Activated gamma-delta T cell (primary cell): ENCODE results near the gene PPEF1.
"Not testable (repeated sequence)": the region's sequence is repeated elsewhere in the genome, so short reads cannot be mapped to it uniquely, and the experiment has no call there.

Experiments used
- DNase-seq: peaks from one replicate; lab custom pipeline; 2025; lab: John Stamatoyannopoulos, UW

Gene PPEF1

DNA sequence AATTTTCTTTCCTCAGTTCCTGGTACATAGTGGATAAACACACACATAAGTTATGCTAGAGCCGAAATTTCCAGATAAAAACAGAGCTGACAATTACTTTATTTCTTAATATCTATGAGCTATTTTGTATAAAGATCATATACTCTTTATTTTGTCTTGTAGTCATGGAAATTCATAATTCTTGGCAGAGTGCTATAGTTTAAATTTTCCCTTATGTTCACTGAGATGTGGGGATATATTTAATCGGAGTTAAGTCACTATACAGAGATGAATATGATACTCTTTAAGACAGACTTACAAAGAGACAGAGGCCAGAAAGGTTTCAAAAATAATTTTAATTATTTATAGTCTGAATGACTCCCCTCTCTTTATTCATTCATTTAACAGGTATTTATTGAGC, 89.7 kb downstream of the PPEF1 start:
- no peak for DNase-seq

DNA sequence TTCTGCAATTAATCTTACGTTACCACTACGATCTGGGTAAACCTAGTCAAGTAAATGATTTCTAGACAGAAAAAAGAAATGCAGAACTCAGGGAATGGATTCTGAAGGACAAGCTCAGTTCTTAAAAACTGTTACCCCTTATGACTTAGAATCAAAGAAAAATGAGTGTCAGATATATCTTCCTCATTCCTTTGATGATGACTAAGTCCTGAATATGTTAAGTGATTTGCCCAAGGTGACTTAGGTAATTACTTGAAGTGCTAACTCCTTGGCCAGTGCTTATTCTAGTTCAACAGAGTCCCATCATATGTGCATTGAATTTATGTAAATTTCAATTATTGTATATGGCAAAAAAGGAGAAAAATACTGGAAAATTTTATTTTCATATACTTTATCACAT, 92.5 kb downstream of the PPEF1 start:
- DNase-seq, result no peak

DNA sequence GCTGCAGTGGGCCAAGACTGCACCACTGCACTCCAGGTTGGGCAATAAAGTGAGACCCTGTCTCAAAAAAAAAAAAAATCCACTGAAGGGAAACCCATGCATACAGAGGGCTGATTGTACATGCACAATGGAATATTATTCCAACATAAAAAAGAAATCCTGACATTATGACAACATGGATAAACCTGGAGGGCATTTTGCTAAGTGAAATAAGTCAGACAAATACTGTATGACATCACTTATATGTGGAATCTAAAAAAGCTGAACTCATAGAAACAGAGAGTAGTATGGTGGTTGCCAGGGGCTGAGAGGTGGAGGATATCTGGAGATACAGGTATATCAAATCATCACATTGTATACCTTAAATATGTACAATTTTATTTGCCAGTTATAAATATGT, 102.2 kb downstream of the PPEF1 start:
- no peak for DNase-seq

DNA sequence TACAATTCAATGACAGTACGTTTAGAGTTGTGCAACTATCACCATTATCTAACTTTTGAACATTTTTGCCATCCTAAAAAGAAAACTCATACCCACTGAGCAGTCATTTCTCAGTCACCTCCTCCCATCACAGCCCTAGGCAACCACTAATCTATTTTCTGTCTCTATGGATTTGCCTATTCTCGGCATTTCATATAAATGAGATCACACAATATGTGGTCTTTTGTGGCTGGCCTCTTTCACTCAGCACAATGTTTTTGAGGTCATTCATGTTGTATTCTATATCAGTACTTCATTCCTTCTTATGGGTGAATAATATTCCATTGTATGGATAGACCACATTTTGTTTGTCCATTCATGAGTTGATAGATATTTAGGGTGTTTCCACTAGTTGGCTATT, 103.0 kb downstream of the PPEF1 start:
- DNase-seq, result no peak

DNA sequence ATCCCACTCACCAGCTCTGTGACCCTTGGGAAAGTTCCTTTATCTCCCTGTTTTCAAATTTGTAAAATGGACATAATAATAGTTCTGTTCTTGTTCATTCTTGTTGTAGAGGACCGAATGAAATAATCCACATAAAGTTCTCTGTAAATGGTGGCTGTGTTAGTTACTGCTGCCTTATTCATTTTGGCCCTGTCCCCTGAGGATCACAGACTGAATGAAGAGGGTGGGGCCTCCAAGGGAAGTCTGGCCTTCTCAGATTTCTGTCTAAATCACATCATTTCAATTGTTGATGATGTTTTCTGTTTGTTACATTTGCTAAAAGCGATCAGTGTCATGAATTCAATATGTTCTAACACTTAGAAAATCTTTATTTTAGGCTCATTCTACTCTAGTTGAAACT, 117.9 kb downstream of the PPEF1 start:
- DNase-seq, result no peak

DNA sequence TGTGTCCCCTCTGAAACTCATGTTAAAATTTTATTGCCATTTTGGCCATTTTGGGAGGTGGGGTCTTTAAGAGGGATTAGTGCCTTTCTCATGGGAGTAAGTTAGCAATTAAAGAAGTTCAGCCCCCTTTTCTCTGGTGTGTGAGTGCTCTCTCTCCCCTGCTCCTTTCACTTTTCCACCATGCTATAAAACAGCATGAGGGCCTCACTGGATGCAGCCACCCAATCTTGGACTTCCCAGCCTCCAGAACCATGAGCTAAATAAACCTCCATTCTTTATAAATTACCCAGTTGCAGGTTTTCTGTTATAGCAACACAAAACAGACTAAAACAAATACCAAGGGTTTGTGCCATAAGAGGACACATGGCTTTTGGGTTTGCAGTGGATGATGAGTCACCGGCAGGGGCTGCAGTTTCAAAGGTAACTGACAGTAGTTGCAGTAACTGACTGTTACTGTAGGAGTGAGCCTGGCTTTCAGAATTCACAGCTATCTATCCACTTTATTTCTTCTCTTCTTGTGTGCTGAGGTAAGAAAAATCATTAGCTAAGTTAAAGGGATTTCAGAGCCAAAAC, 121.5 kb downstream of the PPEF1 start:
- DNase-seq, result no peak

DNA sequence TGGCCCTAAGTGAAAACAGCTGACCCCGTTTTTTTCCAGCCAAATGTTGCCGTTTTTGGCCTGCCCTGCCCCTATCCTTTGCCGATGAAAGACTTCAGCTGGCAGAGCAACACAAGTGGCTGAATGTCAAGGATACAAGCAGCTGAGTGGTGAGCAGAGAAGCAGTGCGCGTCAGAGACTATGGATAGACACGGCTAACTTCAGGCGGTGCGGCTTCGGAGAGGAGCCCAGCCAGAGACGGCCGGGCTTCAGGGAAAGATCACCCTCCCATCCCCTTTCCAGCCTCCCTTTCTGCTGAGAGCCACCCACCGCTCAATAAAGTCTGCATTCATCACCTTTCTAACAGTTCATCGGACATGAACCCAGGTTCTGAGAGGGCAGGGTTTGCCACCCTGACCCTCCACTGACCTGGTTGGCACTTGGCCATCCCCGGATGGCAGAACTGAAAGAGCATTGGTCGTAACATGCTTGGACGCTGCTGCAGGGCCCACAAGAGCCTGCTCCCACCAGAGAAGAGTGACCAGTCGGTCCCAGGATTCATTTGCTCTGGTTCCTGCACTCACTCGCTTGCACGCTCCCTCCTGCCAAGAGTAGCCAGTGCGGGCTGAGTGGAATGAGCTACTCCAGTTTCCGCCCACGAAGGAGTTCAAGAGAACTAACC, 125.8 kb downstream of the PPEF1 start:
- DNase-seq, result no peak

DNA sequence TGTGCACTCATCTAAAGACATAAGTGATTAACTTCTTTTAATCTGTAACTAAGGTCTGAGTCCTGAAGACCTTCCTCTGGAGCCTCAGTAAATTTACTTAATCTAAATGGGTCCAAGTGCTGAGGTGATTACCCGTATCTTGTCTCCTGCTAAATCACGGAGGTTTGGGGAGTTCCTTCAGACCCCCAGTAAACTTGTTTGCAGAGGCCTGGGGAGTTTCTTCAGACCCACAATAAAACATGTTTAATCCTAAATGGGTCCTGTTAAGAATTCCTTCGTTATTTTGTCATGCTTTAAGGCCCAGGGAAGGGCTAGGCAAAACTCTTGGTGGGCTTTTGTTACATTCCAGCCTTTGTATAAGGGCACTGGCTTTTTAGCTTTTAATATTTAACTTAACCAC, 140.5 kb downstream of the PPEF1 start:
- not testable (repeated sequence) for DNase-seq

DNA sequence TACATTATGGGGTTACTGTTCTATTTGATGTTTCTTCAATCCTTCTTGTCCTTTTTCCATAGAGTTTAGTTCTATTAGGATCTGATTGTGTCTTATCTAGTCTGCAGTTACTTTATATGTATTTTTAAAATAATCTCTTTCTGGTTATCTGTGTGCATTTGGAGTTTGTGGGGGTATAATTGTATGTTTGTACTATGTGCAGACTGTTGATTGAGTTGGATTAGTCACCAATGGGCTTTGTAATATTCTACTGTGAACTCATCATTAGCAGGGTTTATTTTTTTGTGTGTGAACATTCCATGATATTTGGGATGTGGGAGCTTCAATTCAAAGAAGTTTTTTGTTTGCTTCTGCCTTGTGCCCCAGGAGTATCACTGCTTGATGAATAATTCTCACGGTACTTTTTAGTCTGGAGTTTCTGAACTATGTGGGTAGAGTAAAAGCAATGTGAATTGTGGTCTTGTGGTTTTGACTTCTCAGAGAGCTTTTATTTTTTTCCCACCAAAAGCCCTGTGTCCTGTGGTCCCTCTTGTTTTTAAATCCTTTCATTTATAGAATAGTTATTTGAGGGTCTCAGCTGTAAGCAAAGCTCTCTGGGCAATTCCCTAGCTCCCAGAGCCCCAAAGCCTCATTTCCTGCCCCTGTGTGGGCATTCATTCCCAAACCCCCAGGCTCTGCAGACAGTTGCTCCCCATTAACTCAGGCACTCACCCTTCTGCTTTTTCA, 148.6 kb downstream of the PPEF1 start:
- no peak for DNase-seq

DNA sequence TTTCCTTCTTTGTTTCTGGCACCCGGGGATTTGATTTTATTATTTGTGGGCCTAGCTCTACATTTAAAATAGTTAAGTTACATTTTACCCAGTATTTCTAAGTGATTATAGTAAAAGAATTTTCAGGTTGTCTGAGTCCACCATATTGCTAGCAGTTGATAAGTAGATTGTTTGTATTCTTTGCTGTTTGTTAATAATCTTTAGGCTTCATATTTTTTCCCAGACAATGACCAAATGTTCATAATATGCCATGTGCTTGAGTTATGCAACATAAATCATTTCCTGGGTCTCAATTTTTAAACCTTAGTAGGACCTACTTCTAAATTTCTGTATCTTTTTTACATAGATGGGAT, 149.2 kb downstream of the PPEF1 start:
- no peak for DNase-seq

DNA sequence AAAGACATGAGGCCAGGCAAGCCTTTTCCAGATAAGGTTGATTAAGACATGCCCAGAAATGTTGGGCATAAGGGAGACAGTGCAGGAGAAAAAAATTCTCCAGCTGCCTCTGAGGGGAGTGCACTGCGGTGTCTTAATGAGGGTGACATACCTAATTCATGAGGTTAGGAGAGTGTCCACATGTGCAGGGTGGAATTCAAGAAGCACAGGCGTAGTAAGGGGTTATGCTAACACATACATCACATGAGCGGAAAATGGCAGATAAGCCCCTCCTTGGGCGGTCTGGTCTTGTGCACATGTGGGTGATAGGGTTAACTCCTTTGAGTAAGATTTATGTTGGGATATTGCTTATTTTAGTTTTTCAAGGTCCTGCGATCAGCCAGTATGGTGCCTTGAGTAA, 154.1 kb downstream of the PPEF1 start:
- DNase-seq, result no peak

DNA sequence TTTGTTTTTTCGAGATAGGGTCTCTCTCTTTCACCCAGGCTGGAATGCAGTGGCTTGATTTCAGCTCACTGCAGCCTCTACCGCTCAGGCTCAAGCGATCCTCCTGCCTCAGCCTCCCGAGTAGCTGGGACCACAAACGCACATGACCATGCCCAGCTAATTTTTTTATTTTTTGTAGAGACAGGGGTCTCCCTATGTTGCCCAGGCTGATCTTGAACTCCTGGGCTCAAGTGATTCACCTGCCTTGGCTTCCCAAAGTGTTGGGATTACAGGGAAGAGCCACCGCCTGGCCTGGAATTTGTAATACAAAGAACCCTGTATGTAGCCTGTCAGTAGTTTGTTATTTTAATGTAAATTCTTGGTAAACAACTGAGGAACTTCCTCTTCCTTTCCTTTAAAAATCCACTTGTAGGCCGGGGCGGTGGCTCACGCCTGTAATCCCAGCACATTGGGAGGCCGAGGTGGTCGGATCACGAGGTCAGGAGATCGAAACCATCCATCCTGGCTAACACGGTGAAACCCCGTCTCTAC, 157.0 kb downstream of the PPEF1 start:
- no peak for DNase-seq

DNA sequence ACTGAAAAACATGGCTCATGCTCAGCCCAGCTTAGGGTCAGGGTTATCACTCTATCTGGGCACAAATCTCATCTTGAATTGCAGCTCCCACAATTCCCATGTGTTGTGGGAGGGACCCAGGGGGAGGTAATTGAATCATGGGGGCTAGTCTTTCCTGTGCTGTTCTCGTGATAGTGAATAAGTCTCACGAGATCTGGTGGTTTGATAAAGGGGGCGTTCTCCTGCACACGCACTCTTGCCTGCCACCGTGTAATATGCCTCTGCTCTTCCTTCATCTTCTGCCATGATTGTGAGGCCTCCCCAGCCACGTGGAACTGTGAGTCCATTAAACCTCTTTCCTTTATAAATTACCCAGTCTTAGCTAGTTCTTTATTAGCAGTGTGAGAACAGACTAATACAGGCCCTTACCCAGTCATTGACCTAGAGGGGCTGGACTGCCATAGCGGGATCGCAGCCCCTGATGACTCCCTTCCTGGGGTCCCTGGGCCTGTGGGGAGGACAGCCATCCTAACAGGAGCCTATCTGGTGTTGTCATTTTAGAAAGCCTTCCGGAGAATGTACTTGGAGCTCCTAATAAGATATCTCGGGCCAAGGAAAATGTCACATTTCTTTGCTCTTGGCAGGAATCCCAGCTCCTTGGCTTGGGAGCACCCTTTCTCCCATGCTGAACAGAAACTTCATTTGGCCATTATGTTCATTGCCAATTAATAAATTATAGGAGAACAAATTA, 163.9 kb downstream of the PPEF1 start:
- no peak for DNase-seq

DNA sequence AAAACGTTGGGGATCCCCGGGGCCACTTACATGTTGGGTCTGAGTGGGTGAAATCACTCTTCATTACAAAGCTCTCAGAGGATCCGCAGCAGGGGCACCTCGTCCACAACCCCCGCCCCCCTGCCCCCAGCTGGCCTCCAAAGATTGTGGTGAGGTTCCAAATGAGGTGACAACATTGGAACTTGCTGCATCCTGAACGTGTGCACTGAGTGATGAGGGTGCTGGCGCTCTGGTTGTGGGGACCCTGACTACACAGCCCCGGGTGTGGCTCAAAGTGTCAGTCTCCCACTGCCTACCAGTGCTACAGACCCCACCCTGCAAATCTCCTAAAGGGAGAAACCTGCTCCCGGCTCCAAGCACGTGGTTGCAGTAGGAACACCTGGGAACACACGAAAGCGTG, 164.5 kb downstream of the PPEF1 start:
- DNase-seq, result no peak

DNA sequence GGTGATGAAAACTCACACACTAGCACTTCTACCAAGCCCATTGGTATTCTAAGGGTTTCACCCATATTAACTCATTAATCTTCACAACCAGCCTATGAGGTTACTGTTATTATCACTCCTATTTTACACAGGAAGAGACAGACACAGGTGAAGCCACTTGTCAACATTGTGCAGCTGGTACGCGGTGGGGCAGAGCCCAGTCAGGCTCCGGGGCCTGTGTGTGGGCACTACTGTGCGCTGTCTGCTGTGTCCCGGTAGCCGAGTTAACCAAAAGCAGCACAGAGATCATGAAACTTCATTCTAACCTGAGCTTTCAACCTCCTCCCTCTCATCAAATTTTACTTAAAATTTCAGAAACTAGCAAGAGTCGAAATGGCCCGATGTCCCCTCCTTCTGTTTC, 165.2 kb downstream of the PPEF1 start:
- DNase-seq, result no peak

DNA sequence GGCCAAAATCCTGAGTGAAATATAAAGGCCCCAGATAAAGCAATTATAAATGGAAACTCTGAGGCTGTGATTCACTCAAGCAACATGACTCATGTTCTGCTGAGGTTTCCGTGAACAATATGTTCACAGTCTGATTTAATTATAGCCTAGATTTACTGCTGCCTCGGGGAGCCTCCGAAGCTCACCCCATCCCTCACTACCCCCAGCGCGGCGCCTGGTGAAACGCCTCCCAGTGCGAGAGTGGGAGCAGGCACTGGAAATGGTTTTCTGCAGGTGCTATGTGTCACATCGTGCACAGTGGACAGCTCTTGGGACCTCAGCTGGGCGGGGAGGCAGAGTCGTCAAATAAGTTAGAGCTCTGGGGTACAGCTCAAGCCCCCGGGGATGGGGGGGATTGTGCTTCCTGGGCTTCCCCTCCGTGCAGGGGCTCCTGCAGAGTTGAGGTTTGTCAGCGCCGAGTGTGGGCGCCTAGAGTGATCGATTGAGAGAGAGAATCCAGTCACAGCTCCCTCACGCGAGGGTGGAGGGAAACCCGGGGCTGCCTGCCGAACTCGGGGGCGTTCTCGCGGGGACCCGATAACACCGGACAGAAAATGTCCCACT, 165.8 kb downstream of the PPEF1 start:
- DNase-seq, result no peak

DNA sequence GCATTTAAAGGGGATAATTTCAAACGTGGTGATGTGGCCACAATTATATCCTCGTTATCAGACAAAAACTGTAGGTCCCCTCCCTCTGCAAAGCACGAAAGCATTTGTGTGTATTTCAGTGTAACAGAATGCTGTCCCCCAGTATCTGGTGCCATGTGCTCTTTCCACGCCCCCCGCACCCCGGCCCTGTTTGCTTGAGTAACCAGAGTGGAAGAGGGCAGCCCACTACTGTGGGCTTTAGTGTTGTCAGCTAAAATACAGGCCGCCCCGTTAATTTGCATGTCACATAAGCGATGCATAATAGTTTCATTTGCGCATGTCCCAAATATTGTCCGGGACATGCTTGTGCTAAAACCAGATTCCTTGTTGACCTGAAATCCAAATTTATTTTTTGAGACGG, 166.4 kb downstream of the PPEF1 start:
- no peak for DNase-seq

DNA sequence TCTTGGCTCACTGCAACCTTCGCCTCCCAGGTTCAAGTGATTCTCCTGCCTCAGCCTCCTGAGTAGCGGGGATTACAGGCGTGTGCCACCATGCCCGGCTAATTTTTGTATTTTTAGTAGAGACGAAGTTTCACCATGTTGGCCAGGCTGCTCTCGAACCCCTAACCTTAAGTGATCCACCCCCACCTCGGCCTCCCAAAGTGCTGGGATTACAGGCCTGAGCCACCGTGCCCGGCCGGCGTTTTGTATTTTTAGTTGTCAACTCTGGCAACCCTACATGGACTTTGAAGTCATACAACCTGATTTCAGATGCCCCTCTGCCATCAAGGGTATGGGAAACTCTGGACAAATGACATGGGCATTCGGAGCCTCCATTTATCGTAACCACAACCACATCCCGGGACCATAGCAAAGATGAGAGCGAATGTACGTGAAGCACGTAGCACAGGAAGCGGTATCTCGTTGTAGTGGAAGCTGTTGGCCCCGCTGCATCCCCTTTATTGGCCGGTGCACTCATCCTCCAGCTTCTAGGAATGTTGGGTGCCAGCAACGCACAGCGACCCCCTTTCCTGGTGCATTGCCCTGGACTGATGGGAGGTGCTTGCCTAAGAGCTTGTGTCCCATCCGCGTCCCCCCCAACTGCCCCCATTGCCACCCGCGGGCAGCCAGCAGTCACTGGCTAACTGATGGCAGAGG, 167.3 kb downstream of the PPEF1 start:
- no peak for DNase-seq

DNA sequence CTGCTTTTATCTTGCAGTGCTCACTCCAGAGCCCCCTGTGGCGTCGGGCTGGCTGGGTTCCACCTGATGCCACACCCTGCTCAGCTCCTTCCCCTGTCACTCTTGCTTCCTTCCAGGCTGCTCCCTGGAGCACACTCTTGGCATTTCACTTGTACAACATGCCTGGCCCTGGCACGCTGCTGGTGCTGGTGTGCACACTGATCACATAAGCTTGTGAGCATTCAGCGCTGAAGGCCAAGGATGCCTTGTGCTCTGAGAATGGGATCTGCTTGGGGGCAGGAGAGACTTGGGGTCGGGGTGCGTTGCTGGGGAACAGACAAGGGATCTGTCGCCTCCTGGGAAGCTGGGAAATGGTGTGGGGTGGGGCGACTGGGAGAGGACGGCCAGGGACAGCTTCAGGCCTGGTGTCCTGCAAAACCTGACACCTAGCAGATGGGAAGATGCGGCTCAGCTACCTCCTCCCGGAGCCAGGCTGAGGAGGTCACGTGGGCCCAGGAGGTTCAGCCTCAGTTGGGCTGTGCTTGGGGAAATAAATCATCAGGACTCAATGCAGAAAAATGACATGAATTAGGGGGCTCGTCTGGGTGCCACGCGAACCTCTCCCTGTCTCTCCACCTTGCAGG, 167.9 kb downstream of the PPEF1 start:
- DNase-seq, result no peak

DNA sequence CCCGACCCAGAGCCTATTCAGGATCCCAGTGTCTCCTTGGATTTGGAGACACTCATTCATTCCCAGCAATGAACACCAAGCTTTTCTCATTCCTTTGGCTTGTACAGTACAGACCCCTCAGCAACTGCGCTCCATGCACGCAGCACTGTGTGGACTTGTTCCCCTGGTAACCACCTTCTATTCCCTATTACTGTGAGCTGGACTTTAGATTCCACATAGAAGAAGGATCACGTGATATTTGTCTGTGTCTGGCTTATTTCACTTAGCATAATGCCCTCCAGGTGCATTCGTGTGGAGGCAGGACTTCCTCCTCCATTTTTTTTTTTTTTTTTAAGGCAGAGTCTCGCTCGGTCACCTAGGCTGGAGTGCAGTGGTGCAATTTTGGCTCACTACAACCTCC, 170.0 kb downstream of the PPEF1 start:
- no peak for DNase-seq
